GM21786 (cell line): Measurements from ENCODE around the gene C1orf174.
A peak's percentile ranks its signal among the peaks of the same experiment; 100 is the strongest.

Source experiments
- ATAC-seq: cut with Tn5 transposase; IDR thresholded peaks from one replicate; pipeline ENCODE4 v1.9.1; 2021; ENCODE audit not compliant: unreplicated experiment

C1orf174 gene

DNA sequence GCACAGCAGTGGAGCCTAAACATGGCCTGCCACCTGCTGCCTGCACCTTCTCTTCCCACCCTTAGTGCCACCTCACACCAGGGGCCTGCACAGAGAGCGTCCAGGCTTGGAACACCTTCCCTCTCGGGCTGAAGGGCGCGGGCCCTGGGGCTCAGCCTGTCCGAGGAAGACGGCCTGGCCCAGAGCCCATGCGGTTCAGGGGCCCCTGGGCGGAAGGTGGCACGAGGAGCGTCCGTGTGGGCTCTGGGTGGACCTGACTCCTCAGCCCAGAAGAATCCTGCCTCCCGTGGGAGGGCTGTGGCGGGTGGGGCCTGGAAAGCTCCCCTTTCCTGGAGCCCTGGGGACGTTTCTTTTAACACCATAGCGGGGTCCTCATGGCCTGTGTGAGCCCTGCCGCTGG, 23.4 kb downstream of the C1orf174 start:
- ATAC-seq: no peak

DNA sequence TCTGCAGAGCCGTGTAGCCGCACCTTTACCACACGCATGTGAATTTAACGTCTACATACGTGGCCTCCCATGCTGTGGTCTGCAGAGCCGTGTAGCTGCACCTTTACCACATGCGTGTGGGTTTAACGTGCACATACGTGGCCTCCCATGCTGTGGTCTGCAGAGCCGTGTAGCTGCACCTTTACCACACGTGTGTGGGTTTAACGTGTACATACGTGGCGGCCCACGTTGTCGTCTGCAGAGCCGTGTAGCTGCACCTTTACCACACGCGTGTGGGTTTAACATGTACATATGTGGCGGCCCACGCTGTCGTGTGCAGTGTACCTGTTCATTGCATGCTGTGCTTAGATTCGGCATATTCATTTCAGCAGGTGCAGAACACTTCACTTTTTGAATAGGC, 25.3 kb downstream of the C1orf174 start:
- no peak for ATAC-seq

DNA sequence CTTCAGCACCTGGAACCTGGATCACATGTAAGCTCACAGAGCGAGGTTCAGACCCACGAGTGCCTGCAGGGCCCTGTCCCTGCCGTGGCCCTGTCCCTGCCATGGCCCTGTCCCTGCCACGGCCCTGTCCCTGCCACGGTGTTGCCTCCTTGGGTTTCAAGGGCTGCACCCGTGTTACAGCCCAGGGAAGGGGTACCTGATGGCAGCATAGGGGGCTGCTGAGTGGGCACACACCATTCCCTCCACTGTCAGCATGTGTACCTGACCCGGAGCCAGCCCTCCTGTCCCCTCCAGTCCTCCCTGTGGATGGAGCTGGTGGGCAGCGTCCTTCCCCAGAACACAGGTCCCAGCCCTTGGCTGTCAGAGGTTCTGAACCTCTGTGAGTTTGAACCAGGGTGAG, 27.5 kb downstream of the C1orf174 start:
- no peak for ATAC-seq

GRCh38 chr1:3871451-3871805, 28.6 kb downstream of the C1orf174 start:
- no peak for ATAC-seq

DNA sequence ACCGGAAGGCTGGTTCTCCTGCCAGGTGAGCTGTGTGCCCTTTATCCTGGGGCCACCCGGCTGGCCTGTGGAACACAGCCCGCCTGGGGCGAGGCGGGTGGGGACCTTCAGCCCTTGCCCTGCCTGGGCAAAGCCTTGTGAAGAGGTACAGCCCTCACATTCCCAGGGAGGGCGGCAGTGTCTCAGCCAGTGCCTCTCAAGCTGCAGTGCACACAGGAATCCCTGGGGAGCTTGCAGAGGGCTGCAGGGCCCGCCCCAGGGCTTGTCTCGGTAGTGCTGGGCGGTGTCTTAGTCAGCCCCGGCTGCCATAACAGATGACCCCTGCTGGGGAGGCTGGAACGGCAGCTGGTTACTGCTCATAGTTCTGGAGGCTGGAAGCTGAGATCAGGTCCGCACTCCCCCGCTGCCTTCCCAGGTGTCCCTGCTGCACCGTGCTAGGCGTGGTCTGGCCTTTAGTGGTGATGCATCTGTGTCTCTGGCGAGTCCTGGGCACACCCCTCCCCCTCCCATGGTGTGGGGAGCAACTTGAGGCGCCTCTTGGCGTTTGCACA, 30.2 kb downstream of the C1orf174 start:
- no peak for ATAC-seq

GRCh38 chr1:3868464-3869006, 31.5 kb downstream of the C1orf174 start:
- no peak for ATAC-seq

DNA sequence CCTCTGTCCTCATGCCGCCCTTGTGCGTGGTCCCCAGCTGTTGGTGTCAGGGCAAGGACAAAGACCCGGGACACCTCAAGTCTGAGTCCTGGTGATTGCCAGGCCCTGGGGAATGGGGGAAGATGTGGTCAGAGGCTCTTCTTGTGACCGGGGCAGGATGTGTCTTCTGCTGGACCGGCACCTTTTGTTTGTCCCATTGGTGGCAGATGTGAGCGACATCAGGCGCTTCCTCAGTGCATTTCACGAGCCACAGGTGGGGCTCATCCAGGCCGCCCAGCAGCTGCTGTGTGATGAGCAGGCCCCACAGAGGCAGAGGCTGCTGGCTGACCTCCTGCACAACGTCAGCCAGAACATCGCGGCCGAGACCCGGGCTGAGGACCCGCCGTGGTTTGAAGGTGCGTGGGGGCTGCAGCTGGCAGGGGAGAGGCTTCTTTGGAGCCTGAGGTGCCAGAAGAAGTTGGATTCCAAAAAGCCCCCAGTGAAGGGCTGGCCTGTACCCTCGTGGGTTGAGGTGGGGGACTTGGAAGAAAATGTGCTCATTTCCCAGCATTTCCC, 34.4 kb downstream of the C1orf174 start:
- no peak for ATAC-seq

GRCh38 chr1:3864884-3865283, 35.2 kb downstream of the C1orf174 start:
- no peak for ATAC-seq

- no peak for ATAC-seq
Observed at GRCh38 chr1:3863231-3863935, 36.7 kb downstream of the C1orf174 start.

GRCh38 chr1:3858231-3858981, 41.7 kb downstream of the C1orf174 start:
- no peak for ATAC-seq

GRCh38 chr1:3857791-3858129, 42.3 kb downstream of the C1orf174 start:
- no peak for ATAC-seq

GRCh38 chr1:3856923-3857790, 42.9 kb downstream of the C1orf174 start, which contains the start of the genes CEP104 and DFFB:
CEP104 (minus strand) TSS chr1:3857211; CDS start chr1:3852407, 4,804 bp downstream.
DFFB (plus strand) TSS chr1:3857476; CDS start chr1:3857604, 128 bp downstream.
- peak; percentile 93 for ATAC-seq

GRCh38 chr1:3852711-3853485, 47.2 kb downstream of the C1orf174 start:
- ATAC-seq: no peak

DNA sequence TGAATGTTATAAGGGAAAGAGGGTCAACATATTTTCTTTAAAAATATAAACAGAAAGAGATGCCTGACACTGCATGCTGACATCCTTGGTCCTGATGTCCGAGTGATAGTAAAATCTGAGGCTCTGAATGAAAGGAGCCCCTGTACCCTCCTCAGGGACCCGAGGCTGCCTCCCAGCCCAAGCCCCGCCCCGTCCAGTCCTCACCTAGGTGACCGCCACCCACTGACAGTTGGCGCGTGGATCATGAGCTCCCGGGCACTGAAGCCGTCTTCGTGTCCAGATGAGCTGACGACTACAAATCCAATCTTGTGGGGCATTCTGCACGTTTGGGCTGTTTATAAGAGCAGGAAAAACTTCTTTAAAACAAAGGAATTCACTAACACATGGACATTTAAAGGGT, 48.0 kb downstream of the C1orf174 start:
- no peak for ATAC-seq

DNA sequence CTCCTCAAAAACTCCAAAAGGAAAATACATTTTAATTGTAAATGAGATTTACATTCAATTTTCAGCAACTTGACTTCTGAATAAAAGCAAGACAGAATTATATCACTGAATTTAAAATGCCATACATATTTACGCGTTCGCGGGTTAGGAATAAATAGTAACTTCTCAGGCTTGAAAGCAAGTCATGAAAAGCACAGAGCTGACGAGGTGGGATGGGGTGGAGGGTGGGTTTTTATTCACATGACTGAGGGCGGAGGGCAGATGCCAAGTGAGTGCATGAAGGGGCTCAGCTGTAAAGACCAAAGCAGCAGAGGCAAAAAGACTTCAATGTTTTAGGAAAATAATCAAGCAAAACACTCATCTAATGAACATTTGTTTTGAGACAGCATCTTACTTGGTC, 48.8 kb downstream of the C1orf174 start:
- no peak for ATAC-seq

DNA sequence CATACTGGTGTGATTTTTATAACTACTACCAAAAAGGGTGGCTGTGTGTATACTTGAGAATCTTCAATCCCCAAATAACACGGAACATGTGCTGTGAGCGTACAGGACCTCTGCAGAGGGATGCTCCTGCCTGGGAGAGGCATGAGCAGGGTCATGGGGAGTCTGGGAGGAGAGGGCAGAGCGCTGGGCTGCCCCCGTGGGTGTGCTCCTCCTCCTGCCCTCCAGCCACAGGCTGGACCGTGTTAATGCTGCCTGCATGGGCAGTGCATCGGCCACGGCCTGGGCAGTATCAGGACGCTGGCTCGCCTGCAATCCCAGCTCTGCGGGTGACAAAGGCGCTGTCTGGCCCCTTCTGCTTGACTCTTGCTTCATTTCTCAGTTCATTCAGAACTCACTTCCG, 49.2 kb downstream of the C1orf174 start:
- no peak for ATAC-seq

GRCh38 chr1:3847081-3847480, 53.0 kb downstream of the C1orf174 start:
- no peak for ATAC-seq

DNA sequence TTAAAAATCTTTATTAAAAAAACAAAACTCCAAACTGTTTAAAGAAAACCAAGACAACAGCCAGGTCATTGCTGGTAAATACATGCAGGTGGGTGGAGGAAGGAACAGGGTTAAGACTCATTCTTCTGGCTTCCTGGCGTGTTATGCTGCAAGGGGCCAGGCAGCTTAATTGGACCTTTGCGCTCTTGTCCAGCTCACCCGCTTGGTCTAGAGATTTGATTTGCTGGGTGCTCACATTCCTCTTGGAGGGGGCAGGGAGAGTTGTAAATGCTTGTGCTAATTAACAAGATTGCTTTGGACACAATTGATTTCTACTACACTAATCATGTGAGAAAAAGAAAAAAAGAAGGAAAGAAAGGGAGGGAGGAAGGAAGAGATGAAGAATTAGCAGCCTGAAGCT, 53.5 kb downstream of the C1orf174 start:
- ATAC-seq: no peak

- ATAC-seq: no peak
Observed at GRCh38 chr1:3842912-3843311, 57.2 kb downstream of the C1orf174 start.

- ATAC-seq: no peak
Observed at GRCh38 chr1:3841491-3841890, 58.6 kb downstream of the C1orf174 start.
